ENCODE results near the gene ZNF436.
A peak's percentile ranks its signal among the peaks of the same experiment; 100 is the strongest.

DNA sequence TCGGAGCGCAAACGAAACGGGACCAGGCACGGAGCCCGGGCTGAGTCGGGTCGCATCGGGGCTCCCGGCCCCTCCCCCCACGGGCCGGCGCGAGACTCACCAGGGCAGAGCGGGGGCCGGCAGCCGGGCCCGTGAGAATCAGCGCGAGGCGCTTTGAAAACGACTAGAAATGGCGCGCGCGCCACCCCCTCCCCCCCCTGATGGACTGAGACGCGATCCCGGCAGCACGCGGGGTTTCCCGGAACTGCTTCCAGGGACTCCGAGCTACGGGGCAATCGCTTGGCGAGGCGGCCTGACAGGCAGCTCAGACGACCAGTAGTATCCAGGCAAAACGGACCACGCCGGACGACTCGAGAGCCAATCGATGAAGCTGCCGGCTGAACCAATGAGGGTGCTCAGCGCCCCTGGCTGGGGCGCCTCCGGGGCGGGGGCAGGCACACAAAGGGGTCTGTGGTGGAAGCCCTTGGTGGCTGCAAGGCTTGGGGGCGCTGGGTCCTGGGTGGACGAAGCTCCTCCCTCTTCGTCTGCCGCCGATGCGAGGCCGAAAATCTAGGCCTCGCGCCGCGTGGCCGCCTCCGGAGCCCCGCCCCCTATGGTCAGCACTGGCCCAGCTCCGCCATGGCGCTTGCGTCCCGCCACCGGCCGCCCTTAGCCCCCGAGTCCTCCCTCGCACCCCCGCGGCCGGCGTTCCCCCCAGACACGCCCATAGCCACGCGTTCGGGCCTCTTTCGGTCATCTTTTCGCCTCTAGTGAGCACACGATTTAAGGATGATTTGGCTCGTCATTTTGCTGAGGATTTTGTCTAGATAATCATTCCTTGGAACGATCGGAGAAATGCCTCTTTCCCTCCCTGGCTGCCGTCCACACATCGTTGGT, 25.3 kb downstream of the ZNF436 start, which contains the start of gene HNRNPR:
- TF ChIP-seq TEAD4 (IDR thresholded peaks at IDR 0.05; ENCODE audit: low read depth, low read length) (no peak), POU5F1 (IDR thresholded peaks at IDR 0.05; ENCODE audit: low read depth, low read length) (no peak), POLR2A (IDR thresholded peaks at IDR 0.05; ENCODE audit: control extremely low read depth in 1 of 2, low read depth in 2 of 2, low read length in 2 of 2) (peak in 1 of 2 experiments; percentile 87; a peak in 2 of 3 replicates), SP1 (IDR thresholded peaks at IDR 0.05; ENCODE audit: low read depth, low read length) (peak; percentile 94), KDM4A (IDR thresholded peaks at IDR 0.05; ENCODE audit: low read depth, low read length, severe bottlenecking) (peak; percentile 82), EZH2 (IDR thresholded peaks at IDR 0.05; ENCODE audit: low read depth, low read length, severe bottlenecking) (no peak), JUN (IDR thresholded peaks at IDR 0.05; ENCODE audit: low read depth, low read length) (no peak), POLR2AphosphoS5 (IDR thresholded peaks at IDR 0.05; ENCODE audit: low read depth, low read length) (no peak; the same call in none of the 2 replicates)
- TF ChIP-seq, protein P1, sequence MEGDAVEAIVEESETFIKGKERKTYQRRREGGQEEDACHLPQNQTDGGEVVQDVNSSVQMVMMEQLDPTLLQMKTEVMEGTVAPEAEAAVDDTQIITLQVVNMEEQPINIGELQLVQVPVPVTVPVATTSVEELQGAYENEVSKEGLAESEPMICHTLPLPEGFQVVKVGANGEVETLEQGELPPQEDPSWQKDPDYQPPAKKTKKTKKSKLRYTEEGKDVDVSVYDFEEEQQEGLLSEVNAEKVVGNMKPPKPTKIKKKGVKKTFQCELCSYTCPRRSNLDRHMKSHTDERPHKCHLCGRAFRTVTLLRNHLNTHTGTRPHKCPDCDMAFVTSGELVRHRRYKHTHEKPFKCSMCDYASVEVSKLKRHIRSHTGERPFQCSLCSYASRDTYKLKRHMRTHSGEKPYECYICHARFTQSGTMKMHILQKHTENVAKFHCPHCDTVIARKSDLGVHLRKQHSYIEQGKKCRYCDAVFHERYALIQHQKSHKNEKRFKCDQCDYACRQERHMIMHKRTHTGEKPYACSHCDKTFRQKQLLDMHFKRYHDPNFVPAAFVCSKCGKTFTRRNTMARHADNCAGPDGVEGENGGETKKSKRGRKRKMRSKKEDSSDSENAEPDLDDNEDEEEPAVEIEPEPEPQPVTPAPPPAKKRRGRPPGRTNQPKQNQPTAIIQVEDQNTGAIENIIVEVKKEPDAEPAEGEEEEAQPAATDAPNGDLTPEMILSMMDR (IDR thresholded peaks at IDR 0.05; ENCODE audit: control extremely low read depth in 1 of 3, insufficient read depth in 1 of 3, low read depth in 1 of 3, low read length in 3 of 3): no peak
- TF ChIP-seq, protein P2, sequence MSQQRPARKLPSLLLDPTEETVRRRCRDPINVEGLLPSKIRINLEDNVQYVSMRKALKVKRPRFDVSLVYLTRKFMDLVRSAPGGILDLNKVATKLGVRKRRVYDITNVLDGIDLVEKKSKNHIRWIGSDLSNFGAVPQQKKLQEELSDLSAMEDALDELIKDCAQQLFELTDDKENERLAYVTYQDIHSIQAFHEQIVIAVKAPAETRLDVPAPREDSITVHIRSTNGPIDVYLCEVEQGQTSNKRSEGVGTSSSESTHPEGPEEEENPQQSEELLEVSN (IDR thresholded peaks at IDR 0.05): peak; percentile 66; the same call in 1 of the 2 replicates
